Cerebellar cortex (tissue), 1 donor: ENCODE results near the gene SPPL3.
A peak's percentile ranks its signal among the peaks of the same experiment; 100 is the strongest.
"Not testable (repeated sequence)": the region's sequence is repeated elsewhere in the genome, so short reads cannot be mapped to it uniquely, and the experiment has no call there.

Experiments used
- DNase-seq: peaks from one replicate; pipeline ENCODE4 v3.0.0-alpha.2; 2015; ENCODE audit warnings: low spot score

Gene SPPL3

DNA sequence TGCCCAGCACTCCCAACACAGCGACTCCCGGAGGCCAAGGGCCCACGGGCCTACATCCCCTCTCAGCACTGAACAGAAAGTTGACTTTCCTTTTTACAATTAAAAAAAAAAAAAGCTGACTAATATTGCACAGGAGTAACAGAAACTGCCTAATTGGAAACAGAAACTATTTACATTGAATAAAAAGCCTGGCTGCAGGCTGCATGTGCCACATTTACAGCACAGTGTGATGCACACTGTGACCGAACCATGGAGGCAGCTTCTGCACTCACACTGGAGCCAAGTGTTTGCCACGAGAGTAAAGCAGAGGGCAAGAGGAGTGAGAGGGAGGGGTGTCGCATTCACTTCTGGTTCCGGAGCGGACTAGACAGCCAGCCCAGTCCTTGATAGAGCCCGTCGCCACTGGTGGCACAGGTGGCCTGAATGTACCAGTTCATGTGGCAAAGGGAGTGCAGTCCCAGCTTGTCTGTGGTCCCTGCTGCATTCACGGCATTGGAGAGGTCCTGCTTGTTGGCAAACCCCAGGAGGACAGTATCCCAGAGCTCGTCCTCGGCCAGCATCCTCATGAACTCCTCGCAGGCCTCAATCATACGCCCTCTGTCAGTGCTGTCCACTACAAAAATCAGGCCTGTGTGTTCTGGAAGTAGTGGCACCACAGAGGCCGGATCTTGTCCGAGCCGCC lies 59.2 kb downstream of the SPPL3 start:
- DNase-seq, result no peak

- no peak for DNase-seq
Measured at GRCh38 chr12:120844297-120844696, 59.9 kb downstream of the SPPL3 start.

- DNase-seq, result no peak
Measured at GRCh38 chr12:120843472-120843871, 60.7 kb downstream of the SPPL3 start.

DNA sequence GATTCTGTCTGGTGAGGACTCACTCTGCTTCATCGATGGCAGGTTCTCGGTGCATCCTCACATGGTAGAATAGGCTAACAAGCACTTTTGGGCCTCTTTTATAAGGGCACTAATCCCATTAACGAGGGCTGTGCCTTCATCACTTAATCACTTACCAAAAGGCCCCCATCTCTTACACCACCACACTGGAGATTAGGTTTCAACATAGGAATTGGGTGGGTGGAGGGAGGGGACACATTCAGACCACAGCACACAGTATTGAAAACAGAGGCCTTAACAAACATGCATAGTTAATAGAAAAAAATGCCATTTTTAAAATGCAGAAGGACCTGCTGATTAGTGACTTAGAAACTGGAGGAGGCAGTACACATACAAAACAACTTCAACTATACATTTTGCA lies 61.6 kb downstream of the SPPL3 start:
- no peak for DNase-seq

DNA sequence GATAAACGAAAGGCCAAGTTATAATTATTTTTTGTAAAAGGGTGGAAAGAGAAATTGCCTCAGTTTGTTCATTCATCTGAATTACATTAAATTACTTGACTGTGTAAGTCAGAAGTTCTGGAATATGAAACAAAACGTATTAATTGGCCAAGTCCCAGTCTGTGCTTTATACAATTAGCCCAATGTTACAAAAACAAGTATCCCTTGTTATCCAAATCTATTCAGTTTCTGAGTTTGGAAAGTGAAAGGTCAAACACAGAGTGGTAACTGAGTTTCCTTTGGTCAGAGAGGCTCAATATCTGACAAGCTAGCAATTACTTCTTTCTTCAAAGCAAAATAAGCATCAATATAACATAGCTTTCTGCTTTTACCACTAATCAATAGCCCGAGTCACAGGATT lies 62.6 kb downstream of the SPPL3 start:
- no peak for DNase-seq

DNA sequence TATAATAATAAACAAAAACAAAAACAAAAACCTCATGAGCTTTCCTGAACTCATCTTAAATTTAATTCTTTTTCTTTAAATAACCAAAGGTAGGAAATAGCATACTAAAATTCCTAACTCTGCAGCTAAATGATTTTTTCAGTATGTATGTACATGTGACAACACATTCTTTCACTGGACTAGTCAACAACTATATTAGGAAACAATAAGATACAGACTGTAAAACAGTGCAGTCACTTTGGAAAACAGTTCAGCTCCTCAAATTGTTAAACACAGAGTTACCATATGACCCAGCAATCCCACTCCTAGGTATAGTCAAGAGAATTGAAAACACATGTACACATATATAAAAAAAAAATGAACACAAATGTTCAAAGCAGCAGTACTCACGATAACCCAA lies 64.7 kb downstream of the SPPL3 start:
- no peak for DNase-seq

DNA sequence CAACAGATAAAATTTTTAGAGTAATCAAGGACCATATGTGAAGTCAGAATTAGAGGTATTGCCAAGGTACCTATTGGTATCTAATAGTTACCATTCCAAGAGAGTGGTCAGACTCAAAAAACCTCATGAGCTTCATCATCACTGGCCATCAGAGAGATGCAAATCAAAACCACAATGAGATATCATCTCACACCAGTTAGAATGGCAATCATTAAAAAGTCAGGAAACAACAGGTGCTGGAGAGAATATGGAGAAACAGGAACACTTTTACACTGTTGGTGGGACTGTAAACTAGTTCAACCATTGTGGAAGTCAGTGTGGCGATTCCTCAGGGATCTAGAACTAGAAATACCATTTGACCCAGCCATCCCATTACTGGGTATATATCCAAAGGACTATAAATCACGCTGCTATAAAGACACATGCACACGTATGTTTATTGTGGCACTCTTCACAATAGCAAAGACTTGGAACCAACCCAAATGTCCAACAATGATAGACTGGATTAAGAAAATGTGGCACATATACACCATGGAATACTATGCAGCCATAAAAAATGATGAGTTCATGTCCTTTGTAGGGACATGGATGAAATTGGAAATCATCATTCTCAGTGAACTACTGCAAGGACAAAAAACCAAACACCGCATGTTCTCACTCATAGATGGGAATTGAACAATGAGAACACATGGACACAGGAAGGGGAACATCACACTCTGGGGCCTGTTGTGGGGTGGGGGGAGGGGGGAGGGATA lies 65.4 kb downstream of the SPPL3 start:
- not testable (repeated sequence) for DNase-seq

DNA sequence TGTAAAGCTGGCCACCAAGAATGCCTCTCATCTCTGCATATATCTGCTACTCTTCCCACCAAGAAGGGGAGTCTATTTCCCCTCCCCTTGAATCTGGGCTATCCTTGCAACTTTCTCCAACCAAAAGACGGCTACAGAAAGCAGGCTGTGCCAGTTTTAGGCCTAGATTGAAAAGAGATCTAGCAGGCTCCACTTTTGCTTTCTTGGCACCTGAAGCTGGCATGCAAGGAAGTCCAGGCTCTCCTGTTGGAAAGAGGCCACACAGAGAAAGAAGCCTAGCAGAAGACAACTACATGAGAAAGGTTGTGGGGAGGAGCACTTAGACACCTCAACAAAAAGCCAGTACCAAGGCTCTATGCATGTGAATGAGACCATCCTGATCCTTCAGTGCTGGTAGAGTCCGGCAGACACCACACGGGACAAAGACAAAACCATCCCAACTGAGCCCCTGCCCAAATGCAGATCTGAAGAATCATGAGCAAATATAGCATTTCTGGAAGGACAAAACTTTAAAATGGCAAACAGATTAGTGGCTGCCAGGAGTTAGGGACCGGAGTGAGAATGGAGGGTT lies 68.0 kb downstream of the SPPL3 start:
- no peak for DNase-seq

DNA sequence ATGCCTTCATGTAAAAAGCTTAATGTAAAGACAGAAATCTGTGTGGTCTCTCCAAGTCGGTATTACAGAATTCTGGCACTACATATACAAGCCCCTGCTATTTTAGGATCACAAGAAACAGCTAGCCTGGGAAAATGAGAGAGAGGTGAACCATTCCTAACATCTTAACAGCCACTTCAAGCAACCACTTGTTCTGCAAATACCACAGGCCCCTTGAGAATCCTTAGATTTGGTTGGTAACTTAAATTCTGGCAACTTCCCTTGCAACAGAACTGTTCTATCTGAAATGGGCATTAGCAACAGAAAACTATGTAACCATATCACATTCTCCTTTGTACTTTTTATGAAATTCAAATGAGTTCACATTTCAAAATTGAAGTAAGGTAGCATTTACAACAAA lies 68.5 kb downstream of the SPPL3 start:
- DNase-seq, result no peak

GRCh38 chr12:120835304-120835612 lies 68.9 kb downstream of the SPPL3 start:
- no peak for DNase-seq

DNA sequence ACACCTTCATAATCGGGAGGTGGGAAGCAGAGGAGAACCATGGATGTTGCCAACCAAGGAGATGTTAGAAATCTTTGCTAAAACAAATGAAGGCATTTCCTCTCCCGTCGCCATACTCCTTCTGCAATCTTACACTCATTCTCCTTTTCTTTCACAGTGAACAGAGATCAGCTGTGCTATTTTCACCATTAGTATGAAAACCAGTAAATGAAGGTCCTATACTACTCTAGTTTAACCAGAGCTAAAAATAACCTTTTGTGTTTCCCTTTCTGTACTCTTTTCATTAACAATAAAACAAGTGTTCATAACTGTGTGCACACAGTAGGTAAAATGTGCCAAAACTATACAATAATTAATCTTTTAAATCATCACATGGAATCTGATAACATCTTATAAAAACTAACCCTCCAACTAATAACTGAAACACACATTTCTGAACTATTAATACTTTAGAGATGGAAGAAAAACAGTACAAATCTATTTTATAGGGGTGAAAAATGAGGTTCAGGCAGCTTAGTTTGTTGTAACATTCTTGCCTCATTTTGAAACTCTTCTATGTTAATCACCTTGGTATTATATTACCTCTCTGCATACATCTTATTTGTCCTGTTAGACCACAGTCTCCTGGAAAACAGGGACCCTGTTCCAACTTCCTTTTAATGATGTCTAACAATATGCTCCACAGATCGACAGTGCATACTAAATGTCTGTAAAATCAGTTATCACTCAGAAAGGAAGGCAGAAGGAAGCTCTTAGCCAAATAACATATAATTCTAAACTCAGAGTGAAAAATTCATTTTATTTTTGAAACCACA lies 69.5 kb downstream of the SPPL3 start:
- no peak for DNase-seq

DNA sequence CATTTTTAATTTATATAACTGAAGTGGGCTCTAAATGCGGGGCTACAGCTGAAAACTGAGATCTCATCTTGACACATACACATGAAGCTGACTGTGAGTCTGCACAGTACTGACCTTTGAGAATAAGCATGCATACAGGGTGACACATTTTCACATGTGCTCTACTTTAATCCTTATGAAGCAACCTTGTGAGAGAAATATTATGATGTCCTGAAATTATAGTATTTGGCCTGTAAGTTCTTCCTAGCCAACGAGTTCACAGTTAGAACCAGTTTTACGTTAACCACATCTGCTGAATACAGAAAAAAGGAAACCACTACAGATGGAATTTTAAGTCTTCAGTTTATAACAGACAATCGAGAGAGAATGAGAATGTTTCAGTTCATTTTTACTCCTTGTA lies 70.3 kb downstream of the SPPL3 start:
- DNase-seq, result no peak

DNA sequence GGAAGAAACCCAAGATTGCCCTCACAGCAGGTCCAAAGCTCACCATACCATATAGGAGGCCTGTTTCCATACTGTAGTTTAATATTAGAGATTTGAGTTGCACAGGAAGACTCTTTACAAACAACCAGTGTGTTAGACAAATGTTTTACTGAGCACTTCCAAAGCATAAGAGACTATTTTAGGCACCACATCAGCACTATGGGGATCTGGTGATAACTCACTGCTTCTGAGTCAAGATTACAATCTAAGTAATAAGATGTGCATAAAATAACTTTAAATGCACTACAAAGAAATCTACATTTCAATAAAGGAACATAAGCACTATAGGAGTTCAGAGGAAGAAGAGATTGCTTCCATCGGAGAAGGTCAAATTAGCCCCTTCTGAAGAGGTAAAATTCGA lies 71.4 kb downstream of the SPPL3 start:
- no peak for DNase-seq

DNA sequence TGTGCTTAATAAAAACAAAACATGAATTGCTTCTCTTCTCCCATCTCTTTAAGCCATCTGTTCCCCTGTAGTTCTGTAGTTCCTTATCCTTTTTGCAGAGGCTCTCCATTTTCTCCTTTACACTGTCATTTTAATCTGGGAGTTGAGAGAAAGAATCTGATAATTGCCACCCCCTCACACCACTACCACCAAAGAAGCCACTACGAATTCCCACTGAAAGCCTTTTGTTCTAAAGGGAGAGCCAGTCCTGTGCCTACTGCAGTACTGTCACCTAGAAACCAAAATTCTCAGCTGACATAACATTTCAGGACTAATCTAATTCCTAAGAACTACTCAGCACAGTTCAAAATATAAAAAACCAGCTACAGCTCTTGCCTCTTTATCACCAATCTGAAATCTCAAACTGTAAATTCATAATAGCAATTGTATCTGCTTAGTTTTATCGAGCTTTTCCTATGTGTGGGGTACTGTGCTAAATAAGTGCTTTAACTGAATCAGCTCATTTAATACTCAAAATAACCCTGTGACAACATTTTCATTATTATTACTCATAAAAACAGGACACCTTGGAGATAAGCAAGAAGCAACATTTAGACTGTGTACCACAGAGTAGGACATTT lies 72.4 kb downstream of the SPPL3 start:
- DNase-seq, result no peak

DNA sequence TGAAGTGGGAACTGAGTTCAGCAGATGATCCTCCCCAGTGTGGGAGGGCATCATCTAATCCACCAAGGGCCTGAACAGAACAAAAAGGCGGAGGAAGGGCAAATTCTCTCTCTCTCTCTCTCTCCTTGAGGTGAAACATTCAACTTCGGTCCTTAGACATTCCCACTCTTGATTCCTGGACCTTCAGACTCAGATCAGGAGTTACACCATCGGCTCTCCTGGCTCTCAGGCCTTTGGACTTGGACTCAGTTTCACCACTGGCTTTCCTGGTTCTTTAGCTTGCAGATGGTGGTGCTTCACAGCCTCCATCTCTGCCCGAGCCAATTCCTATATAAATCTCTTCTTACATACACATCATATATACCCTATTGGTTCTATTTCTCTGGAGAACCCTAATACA lies 73.2 kb downstream of the SPPL3 start:
- no peak for DNase-seq

DNA sequence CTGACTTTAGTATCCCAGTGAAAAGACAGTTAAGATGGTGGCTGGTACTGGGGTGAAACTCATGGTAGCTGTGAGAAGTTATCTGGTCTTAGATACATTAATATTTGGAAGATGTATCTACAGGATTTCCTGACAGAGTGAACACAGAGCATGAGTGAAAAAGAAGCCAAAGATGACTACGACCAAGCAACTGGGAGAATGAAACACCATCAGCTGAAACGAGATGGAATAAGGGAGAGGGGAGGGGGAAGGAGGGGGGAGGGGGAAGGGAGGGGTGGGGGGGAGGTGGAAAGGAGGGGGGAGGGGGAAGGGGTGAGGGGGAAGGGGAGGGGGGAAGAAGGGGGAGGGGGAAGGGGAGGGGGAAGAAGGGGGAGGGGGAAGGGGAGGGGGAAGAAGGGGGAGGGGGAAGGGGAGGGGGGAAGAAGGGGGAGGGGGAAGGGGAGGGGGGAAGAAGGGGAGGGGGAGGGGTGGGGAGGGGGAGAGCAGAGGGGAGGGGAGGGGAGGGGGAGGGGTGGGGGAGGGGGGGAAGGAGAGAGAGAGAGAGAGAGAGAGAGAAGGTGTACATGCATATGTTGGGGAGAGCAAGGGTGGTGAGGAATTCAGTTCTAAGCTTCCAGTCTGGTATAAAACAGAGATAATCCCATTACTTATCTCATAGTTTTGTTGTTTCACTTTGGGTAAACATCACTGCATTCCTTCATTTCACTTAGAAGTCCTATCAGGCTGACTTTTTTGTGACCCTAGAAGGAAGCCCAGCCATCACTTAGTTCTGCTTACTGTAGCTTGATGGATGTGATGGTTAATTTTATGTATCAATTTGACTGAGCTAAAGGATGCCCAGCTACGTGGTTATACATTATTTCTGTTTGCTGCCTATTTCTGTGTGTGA lies 73.9 kb downstream of the SPPL3 start:
- no peak for DNase-seq

DNA sequence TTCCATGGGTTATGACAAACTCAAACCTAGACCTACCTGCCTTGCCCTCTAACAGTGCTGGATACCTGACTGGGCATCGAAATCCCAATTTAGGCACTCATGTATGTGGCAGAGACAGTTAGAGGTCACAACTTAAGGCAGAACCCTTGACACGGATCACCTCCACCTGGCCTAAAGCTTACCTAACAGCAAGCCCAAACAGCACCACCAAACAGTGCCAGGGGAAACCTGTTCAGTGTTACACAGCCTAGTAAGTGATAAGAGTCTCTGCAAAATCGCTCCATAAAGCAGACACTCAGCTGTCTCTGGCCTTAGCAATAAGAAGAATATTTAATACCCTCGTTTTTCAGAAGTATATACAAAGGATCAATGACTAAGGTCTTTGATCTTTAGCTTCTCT lies 77.8 kb downstream of the SPPL3 start:
- DNase-seq, result no peak

DNA sequence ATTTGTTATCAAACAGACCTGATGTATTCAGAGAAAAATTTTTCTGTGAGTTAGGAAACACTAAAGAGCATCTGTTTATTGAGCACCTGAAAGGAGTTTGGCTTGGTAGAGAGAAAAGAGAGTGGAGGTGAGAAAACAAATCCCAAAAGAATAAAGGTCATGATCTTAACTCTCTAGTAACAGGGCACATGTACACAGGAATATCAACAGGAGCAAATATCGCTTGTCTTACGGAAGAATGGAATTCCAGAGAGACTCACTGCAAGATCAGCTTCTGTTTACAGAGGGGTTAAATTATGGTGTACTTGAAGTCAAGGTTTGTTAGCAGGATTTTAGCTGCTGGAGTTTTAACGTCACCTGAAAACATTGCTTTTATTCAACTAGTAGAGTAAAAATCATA lies 78.8 kb downstream of the SPPL3 start:
- DNase-seq, result no peak

GRCh38 chr12:120822832-120823503 lies 81.2 kb downstream of the SPPL3 start:
- DNase-seq, result peak; percentile 25

DNA sequence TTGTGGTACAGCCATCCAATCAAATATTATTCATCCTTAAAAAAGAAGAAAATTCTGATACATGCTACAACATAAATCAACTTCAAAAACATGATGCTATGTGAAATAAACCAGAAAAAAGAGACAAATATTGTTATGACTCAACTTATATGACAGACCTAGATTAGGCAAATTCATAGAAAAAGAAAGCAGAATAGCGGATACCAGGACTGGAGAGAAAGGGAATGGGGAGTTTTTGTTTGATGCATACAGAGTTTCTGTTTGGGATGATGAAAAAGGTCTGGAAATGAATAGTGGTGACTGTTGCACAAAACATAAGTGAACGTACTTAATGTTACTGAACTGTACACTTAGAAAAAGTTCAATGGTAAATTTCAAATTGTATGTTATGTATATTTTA lies 82.3 kb downstream of the SPPL3 start:
- no peak for DNase-seq
